Activated CD4-positive, alpha-beta T cell treated with anti-CD3 and anti-CD28 coated beads, Interleukin-2, Interleukin-4, amounts not matched to agents 100 ng/mL and 50 ng/mL, durations not matched to agents 16 hours and 8 hours (primary cell): Measurements from ENCODE around the gene SNCAIP.
"Not testable (repeated sequence)": the region's sequence is repeated elsewhere in the genome, so short reads cannot be mapped to it uniquely, and the experiment has no call there.

Experiments
- DNase-seq: peaks from one replicate; pipeline ENCODE4 v3.0.0-alpha.2; 2020; ENCODE audit warnings: low spot score

Gene SNCAIP

GRCh38 chr5:122468351-122469116 is 156.5 kb downstream of the SNCAIP start:
- DNase-seq: no peak

GRCh38 chr5:122469384-122469919 is 157.4 kb downstream of the SNCAIP start:
- DNase-seq: no peak

GRCh38 chr5:122470365-122470764 is 158.3 kb downstream of the SNCAIP start:
- DNase-seq: no peak

GRCh38 chr5:122471031-122471751 is 159.2 kb downstream of the SNCAIP start:
- no peak for DNase-seq

GRCh38 chr5:122471752-122472061 is 159.7 kb downstream of the SNCAIP start:
- DNase-seq: no peak

- no peak for DNase-seq
Observed at GRCh38 chr5:122473138-122473843, 161.3 kb downstream of the SNCAIP start.

- no peak for DNase-seq
Observed at GRCh38 chr5:122473941-122474340, 161.9 kb downstream of the SNCAIP start.

GRCh38 chr5:122478741-122479442 is 166.9 kb downstream of the SNCAIP start:
- DNase-seq: no peak

- DNase-seq: no peak
Observed at GRCh38 chr5:122480146-122480545, 168.1 kb downstream of the SNCAIP start.

GRCh38 chr5:122484103-122484502 is 172.1 kb downstream of the SNCAIP start:
- DNase-seq: no peak

- DNase-seq: no peak
Observed at GRCh38 chr5:122485226-122485625, 173.2 kb downstream of the SNCAIP start.

GRCh38 chr5:122486616-122487015 is 174.6 kb downstream of the SNCAIP start:
- not testable (repeated sequence) for DNase-seq

- DNase-seq: no peak
Observed at GRCh38 chr5:122490718-122491117, 178.7 kb downstream of the SNCAIP start.

- DNase-seq: no peak
Observed at GRCh38 chr5:122492675-122493074, 180.6 kb downstream of the SNCAIP start.

- no peak for DNase-seq
Observed at GRCh38 chr5:122493091-122494021, 181.3 kb downstream of the SNCAIP start.

- DNase-seq: no peak
Observed at GRCh38 chr5:122494109-122494508, 182.1 kb downstream of the SNCAIP start.

- DNase-seq: no peak
Observed at GRCh38 chr5:122498163-122498562, 186.1 kb downstream of the SNCAIP start.

GRCh38 chr5:122499585-122499984 is 187.5 kb downstream of the SNCAIP start:
- DNase-seq: no peak

- no peak for DNase-seq
Observed at GRCh38 chr5:122500245-122501088, 188.4 kb downstream of the SNCAIP start.

GRCh38 chr5:122501089-122501435 is 189.0 kb downstream of the SNCAIP start:
- DNase-seq: no peak
